Tibial nerve (tissue), 3 donors: ENCODE data around the gene APBB1.

Source experiments
- CTCF ChIP-seq, 5 experiments: fragments of 200-600 bp in 3 of 5; fragments of 450-650 bp in 2 of 5; sonication (generic) in 3 of 5; IDR thresholded peaks; one replicate each; pipeline ENCODE4 v1.5.1; 2016 to 2019; ENCODE audit warnings: antibody characterized with exemption in 5 of 5, mild to moderate bottlenecking in 3 of 5, moderate library complexity in 2 of 5
- POLR2A ChIP-seq, 2 donors: fragments of 450-650 bp; IDR thresholded peaks; one replicate each; pipeline ENCODE4 v1.6.1; 2017; ENCODE audit warnings: antibody characterized with exemption in 2 of 2, mild to moderate bottlenecking in 2 of 2, moderate library complexity in 2 of 2

- no peak for TF ChIP-seq CTCF (IDR thresholded peaks at IDR 0.05)
- no peak for TF ChIP-seq POLR2A (IDR thresholded peaks at IDR 0.05)
Observed at GRCh38 chr11:6385046-6385777, 33.7 kb downstream of the APBB1 start.
